AG04449 (cell line): ENCODE measurements around the gene SRPRB.

Source experiments
- CTCF ChIA-PET: fragments of 350-600 bp; formaldehyde crosslinking; extraction: SDS; loops from one replicate; lab custom pipeline; 2021; ENCODE audit warnings: antibody characterized with exemption; lab: Yijun Ruan, JAX
- POLR2A ChIA-PET: fragments of 400-600, 350-600 bp; formaldehyde crosslinking; extraction: SDS; loops from one replicate; lab custom pipeline; 2020; ENCODE audit warnings: antibody characterized with exemption, inconsistent platforms; lab: Yijun Ruan, JAX
- DNase-seq: peaks from one replicate; pipeline ENCODE4 v3.0.0-alpha.2; 2010; ENCODE audit warnings: low read depth, low spot score
- H3K4me3 ChIP-seq: 2 replicates; pipeline ENCODE4 v1.5.1; 2011; ENCODE audit warnings: low read depth, mild to moderate bottlenecking, control low read depth, low read length
- TF ChIP-seq, protein P1 (sequence below): IDR thresholded peaks from one replicate; pipeline ENCODE4 v1.5.1; 2011; ENCODE audit warnings: mild to moderate bottlenecking, moderate library complexity, low read length, control low read depth, inconsistent platforms; ENCODE audit not compliant: insufficient read depth; ENCODE audit errors: missing control alignments

Gene SRPRB

GRCh38 chr3:133828576-133829309 is 23.1 kb downstream of the SRPRB start:
- TF ChIP-seq, protein P1, sequence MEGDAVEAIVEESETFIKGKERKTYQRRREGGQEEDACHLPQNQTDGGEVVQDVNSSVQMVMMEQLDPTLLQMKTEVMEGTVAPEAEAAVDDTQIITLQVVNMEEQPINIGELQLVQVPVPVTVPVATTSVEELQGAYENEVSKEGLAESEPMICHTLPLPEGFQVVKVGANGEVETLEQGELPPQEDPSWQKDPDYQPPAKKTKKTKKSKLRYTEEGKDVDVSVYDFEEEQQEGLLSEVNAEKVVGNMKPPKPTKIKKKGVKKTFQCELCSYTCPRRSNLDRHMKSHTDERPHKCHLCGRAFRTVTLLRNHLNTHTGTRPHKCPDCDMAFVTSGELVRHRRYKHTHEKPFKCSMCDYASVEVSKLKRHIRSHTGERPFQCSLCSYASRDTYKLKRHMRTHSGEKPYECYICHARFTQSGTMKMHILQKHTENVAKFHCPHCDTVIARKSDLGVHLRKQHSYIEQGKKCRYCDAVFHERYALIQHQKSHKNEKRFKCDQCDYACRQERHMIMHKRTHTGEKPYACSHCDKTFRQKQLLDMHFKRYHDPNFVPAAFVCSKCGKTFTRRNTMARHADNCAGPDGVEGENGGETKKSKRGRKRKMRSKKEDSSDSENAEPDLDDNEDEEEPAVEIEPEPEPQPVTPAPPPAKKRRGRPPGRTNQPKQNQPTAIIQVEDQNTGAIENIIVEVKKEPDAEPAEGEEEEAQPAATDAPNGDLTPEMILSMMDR, result no peak
- no peak overlapping the region for H3K4me3 ChIP-seq
- POLR2A ChIA-PET, result no interaction called here
- DNase-seq, result no peak
- CTCF ChIA-PET, result interaction anchor here (4.1 kb wide), 1 partner anchor 11 kb away, joined by 18 read pairs; no protein-coding TSS in a partner anchor

GRCh38 chr3:133829310-133829707 is 23.7 kb downstream of the SRPRB start:
- TF ChIP-seq, protein P1, result no peak
- no peak overlapping the region for H3K4me3 ChIP-seq
- no peak for DNase-seq
- POLR2A ChIA-PET, result no interaction called here
- CTCF ChIA-PET, result interaction anchor here (4.1 kb wide), 1 partner anchor 12 kb away, joined by 18 read pairs; no protein-coding TSS in a partner anchor

GRCh38 chr3:133830071-133830470 is 24.5 kb downstream of the SRPRB start:
- no peak for DNase-seq
- POLR2A ChIA-PET, result no interaction called here
- no peak overlapping the region for H3K4me3 ChIP-seq
- CTCF ChIA-PET, result interaction anchor here (4.1 kb wide), 1 partner anchor 12 kb away, joined by 18 read pairs; no protein-coding TSS in a partner anchor
- TF ChIP-seq, protein P1, result no peak

- TF ChIP-seq, protein P1, result no peak
- ChIA-PET CTCF (no interaction called here), POLR2A (no interaction called here)
- DNase-seq, result no peak
- no peak overlapping the region for H3K4me3 ChIP-seq
Measured at GRCh38 chr3:133831966-133832801, 26.6 kb downstream of the SRPRB start.

GRCh38 chr3:133832802-133833144 is 27.2 kb downstream of the SRPRB start:
- no peak overlapping the region for H3K4me3 ChIP-seq
- ChIA-PET CTCF (interaction anchor here (0.9 kb wide), 1 partner anchor 13 kb away, joined by 3 read pairs; no protein-coding TSS in a partner anchor), POLR2A (no interaction called here)
- DNase-seq, result no peak
- TF ChIP-seq, protein P1, result no peak

DNA sequence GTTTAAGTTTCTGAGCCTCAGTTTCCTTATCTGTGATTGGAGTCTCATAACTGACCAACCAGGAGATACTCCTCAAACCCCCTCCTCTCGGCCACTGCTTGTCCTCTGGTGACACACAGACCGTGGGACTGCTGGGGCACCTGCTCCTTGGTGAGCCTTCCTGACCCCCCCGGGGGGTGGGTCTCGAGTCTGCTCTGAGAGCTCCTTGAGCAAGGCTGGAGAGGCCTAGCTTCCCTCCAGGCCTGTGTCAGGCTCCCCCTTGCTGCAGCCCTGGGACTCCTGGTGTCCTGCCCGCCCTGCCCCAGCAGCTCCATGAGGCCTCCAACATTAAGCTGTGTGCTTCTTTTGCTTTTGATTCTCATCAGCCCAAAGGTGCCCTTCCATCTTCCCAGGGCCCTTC is 27.7 kb downstream of the SRPRB start:
- TF ChIP-seq, protein P1, result no peak
- ChIA-PET CTCF (interaction anchor here (0.9 to 1.2 kb wide), 2 partner anchors 14 to 43 kb away, joined by 3 read pairs; no protein-coding TSS in a partner anchor), POLR2A (no interaction called here)
- no peak overlapping the region for H3K4me3 ChIP-seq
- no peak for DNase-seq
